RWPE1 (cell line): ENCODE results near the gene GREB1.

Source experiments
- CTCF ChIA-PET: fragments of 350-600 bp; sonication (Branson Sonifier 250); formaldehyde crosslinking; extraction: SDS; loops from one replicate; lab custom pipeline; 2021; lab: Yijun Ruan, JAX
- POLR2A ChIA-PET: fragments of 400-600 bp; formaldehyde crosslinking; extraction: SDS; loops from one replicate; lab custom pipeline; 2020; ENCODE audit warnings: antibody characterized with exemption; ENCODE audit not compliant: low non-redundant PET; lab: Yijun Ruan, JAX
- DNase-seq: peaks from one replicate; pipeline ENCODE4 v3.0.0; 2012; ENCODE audit warnings: low spot score
- H3K27ac ChIP-seq: fragments of 450-650 bp; 2 replicates; pipeline ENCODE4 v1.5.1; 2017
- TF ChIP-seq, protein P1 (sequence below): fragments of 450-650 bp; conservative IDR thresholded peaks from 2 replicates; pipeline ENCODE4 v1.5.1; 2017; ENCODE audit warnings: low read depth, mild to moderate bottlenecking

Gene GREB1

DNA sequence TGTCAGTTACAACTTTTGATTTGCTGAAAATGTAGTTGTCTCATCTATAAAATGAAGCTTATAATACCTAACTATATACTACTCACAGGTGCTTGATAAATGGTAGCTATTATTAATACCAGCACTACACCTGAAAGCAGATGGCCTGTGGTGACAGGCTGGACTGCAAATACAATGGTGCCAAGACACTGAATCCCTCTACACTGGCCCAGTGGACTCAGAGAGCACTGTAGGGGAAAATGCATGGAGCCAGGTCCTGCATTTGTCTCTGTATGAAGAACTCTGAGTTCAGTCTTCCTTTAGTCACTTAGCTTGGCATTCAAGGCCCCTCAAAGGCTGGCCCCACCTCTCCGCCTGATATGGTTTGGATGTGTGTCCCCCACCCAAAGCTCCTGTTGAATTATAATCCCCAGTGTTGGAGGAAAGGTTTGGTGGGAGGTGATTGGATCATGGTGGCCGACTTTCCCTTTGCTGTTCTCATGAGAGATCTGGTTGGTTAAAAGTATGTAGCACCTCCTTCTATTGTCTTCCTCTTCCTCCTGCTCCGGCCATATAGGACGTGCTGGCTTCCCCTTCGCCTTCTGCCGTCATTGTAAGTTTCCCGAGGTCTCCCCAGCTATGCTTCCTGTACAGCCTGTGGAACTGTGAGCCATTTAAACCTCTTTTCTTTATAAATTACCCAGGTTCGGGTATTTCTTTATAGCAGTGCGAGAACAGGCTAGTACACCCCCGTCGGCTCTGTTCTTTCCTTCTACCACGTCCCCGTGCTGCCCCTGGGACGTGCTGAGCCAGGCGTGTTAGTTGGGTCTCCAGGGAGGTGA, 147.3 kb downstream of the GREB1 start:
- DNase-seq, result no peak
- ChIA-PET POLR2A (no interaction called here), CTCF (interaction anchor here (0.5 to 1.1 kb wide), 6 partner anchors 79 to 212 kb away, joined by 3 to 4 read pairs (median 3); no protein-coding TSS in a partner anchor)
- TF ChIP-seq, protein P1, sequence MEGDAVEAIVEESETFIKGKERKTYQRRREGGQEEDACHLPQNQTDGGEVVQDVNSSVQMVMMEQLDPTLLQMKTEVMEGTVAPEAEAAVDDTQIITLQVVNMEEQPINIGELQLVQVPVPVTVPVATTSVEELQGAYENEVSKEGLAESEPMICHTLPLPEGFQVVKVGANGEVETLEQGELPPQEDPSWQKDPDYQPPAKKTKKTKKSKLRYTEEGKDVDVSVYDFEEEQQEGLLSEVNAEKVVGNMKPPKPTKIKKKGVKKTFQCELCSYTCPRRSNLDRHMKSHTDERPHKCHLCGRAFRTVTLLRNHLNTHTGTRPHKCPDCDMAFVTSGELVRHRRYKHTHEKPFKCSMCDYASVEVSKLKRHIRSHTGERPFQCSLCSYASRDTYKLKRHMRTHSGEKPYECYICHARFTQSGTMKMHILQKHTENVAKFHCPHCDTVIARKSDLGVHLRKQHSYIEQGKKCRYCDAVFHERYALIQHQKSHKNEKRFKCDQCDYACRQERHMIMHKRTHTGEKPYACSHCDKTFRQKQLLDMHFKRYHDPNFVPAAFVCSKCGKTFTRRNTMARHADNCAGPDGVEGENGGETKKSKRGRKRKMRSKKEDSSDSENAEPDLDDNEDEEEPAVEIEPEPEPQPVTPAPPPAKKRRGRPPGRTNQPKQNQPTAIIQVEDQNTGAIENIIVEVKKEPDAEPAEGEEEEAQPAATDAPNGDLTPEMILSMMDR, result no peak
- no peak overlapping the region for H3K27ac ChIP-seq

DNA sequence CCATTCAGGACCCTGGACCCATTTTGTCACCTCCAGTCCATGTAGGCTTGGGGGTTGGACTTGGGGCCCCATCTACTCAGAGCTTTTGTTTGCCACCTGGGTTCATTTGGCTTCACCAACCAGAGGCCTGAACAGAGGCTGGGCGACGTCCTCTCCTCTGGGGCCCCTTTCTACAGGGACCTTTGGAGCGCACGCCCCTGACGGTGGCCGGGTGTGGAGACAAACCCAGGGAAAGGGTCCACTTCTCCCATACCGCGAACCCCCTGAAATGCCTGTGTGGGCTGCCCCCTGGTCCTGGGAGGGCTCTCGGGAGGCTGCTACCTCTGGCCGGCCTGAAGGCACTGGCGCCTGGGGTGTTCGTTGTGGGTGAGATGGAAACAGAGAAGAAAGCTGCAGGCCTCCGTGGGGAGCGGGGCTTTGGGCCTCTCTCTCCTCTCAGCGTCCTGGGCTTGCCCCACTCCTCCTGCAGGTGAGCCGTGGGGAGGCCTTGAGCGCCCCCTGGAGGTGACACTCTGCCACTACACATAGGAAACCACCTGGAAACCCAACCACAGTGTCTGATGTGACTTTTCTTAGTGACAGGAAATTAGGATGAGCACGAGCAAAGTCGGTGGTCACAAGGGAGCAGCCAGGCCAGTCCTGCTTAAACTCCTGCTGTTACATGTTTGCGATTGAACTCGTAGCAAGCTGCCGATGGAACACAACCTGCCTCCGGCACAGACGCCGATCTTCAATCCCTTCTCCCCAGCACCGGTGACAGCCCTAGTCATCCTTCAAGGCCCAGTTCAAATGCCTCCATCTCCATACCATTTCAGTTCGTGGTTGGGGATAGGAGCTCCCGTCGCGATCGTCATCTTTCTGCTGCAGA, 148.1 kb downstream of the GREB1 start:
- TF ChIP-seq, protein P1, result peak; percentile 72
- CTCF ChIA-PET, result interaction anchor here (0.5 to 0.9 kb wide), 5 partner anchors 72 to 479 kb away, joined by 3 to 4 read pairs (median 3); no protein-coding TSS in a partner anchor
- no peak overlapping the region for H3K27ac ChIP-seq
- DNase-seq, result peak; percentile 83
- POLR2A ChIA-PET, result no interaction called here

DNA sequence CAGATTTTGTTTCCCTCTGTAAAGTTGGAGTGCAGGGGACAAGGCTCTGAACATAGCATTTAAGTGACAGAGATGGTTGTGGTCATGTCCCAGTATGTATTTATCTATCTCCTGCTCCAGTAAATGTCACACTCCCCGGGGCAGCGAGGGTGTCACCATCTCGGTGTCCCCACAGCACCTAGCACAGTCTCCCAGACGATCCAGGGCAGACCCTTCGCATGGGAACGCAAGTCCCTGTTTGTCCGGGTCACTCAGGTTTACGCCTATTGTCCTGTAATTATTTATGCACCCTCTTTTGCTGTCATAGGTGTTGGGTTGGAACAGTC, 148.7 kb downstream of the GREB1 start:
- CTCF ChIA-PET, result interaction anchor here (0.5 to 0.9 kb wide), 4 partner anchors 72 to 480 kb away, joined by 3 to 4 read pairs (median 3); no protein-coding TSS in a partner anchor
- DNase-seq, result no peak
- POLR2A ChIA-PET, result no interaction called here
- TF ChIP-seq, protein P1, result no peak
- no peak overlapping the region for H3K27ac ChIP-seq

DNA sequence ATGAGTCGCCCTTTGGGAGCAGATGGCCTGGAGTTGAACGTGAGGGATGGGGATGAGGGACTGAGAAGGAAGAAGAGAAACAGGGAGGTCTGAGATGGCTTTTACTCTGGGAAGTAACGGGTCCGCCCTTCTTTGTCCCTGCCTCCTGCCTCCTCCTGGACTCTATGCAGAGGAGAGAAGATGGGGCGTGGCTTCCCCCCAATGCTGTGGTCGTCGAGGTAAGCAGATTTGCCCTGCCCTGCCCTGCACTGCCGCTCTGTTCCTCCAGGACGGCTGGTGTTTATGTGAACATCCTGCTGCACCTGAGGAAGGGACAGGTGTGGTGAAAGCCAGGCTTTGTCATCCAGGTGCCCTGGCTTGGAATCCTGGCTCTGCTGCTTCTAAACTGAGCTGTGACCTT, 149.6 kb downstream of the GREB1 start:
- CTCF ChIA-PET, result interaction anchor here (0.6 to 1.3 kb wide), 4 partner anchors 10 to 111 kb away, joined by 3 to 4 read pairs (median 3); no protein-coding TSS in a partner anchor
- TF ChIP-seq, protein P1, result no peak
- POLR2A ChIA-PET, result no interaction called here
- no peak for DNase-seq
- H3K27ac ChIP-seq, result no peak overlapping the region

DNA sequence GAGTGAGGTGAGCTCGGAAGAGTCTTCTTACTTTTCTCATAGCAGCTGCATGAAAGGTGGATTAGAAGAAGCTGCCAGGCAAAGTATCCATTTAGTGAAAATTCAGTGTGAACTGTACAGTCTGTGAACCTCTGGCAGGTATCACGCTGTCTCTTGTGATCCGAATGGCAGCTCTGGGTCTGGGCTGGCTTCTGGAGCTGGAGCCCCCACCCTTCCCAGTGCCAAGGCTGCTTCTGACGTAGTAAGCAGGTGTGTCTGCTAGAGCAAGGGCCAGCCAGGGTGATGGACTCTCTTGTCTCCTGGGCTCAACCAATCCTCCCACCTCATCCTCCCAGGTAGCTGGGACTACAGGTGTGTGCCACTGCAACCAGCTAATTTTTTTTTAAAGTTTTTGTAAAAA, 150.1 kb downstream of the GREB1 start:
- DNase-seq, result no peak
- no peak overlapping the region for H3K27ac ChIP-seq
- ChIA-PET CTCF (interaction anchor here (0.6 to 1.3 kb wide), 3 partner anchors 9 to 112 kb away, joined by 3 to 4 read pairs (median 3); no protein-coding TSS in a partner anchor), POLR2A (no interaction called here)
- TF ChIP-seq, protein P1, result no peak

DNA sequence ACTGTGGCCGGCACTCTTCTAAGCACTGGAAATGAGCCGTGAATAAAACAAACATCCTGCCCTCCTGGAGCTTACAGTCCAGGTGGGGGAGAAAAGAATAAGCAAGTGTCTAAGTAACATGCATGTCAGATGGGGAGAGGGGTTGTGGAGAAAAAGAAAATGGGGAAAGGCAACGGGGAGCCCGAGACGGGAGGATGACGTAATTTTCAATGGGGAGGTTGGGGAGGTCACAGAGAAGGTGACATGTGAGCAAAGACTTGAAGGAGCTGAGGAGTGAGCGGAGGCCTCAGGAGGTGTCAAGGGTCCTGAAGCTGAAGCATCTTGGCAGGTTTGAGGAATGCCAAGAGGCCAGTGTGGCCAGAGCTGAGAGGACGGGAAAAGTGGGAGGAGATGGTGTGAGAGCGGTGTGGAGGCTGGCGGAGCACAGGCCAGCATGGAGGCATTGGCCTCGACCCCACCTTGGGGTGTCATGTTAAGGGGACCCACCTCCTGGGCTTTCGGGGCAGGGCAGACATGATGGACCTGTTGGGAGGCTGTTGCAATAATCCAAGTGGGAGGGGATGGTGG, 151.1 kb downstream of the GREB1 start:
- ChIA-PET CTCF (interaction anchor here (0.6 kb wide), 1 partner anchor 556 kb away, joined by 3 read pairs; no protein-coding TSS in a partner anchor), POLR2A (no interaction called here)
- no peak for DNase-seq

More for the DNA sequence above, 151.1 kb downstream of the GREB1 start:
- no peak overlapping the region for H3K27ac ChIP-seq
- TF ChIP-seq, protein P1, result no peak
